Lower leg skin (tissue), 4 donors: ENCODE measurements around the gene EPS8L2. TPM values are rescaled to one million over a fixed set of nuclear protein-coding genes. Genes with fewer than 3 reads are reported as not detected.

Experiments used
- DNase-seq, 2 donors: peaks; one replicate each; pipeline ENCODE4 v3.0.0-alpha.2; 2019; ENCODE audit warnings: low spot score in 2 of 2
- H3K4me3 ChIP-seq: fragments of 200-600 bp; sonication (generic); 2 replicates; pipeline ENCODE4 v1.5.1; 2017; ENCODE audit warnings: mild to moderate bottlenecking, low read depth; ENCODE audit not compliant: poor library complexity, severe bottlenecking
- POLR2A ChIP-seq, 2 donors: fragments of 450-650 bp; IDR thresholded peaks; one replicate each; pipeline ENCODE4 v1.6.1; 2016 to 2017; ENCODE audit warnings: antibody characterized with exemption in 2 of 2, mild to moderate bottlenecking in 1 of 2, moderate library complexity in 1 of 2
- WGBS, 2 donors: methylation state at CpG; one replicate each; pipeline ENCODE4 v1.1.5; 2018; 5-methylcytosine and 5-hydroxymethylcytosine counted together
- intact Hi-C: fragments of 100-400 bp; cut with DNase I; formaldehyde crosslinking; loops from one replicate; pipeline ENCODE4 v1.15.0; 2023; ENCODE audit warnings: low total_unique reads
- total RNA-seq, 4 donors: library from RNA; depleted of rRNA; stranded (reverse); fragments of >200 nt; gene quantifications; one replicate each; pipeline ENCODE4 v1.1.0, GENCODE V29; 2016
- TF ChIP-seq, protein P1 (sequence below), 3 donors: fragments of 450-650 bp; IDR thresholded peaks; one replicate each; pipeline ENCODE4 v1.5.1; 2016; ENCODE audit warnings: antibody characterized with exemption in 3 of 3, mild to moderate bottlenecking in 3 of 3, moderate library complexity in 2 of 3

Gene EPS8L2
- total RNA-seq, 4 donors from 2014 or later: 143 to 242 (median 164) TPM

DNA sequence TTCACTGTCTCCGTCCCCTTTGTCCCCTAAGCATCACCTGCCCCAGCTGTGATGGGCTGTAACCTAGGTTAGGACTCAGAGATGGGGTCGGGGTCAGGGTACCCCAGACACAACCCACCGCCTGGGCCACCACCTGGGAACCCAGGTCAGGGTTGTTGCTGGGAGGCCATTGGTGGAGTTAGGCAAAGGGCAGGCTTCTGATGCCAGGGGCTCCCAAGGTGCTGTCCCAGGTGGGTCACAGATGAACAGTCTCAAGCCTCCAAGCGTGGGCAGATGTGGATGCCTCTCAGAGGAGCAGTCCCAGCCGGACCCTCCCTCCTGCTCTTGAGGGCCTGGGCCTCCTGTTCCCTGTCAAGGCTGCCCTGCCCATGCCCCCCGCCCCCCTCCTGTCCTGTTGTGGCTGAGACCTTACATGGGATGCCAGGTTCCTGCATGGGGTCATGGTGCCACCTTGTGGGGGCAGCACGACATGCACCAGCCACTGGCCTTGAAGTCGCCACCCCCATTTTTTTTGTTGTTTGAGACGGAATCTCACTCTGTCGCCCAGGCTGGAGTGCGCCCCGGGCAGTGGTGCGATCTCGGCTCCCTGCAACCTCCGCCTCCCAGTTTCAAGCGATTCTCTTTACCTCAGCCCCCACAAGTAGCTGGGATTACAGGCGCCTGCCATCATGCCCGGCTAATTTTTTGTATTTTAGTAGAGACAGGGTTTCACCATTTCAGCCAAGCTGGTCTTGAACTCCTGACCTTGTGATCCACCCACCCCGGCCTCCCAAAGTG, 59.2 kb downstream of the EPS8L2 start:
- WGBS, 2 donors: 77 to 78% methylated on average over 18 to 19 of the region's 19 CpGs
- DNase-seq: peak in 1 of 2 donors; percentile 88
- TF ChIP-seq, protein P1, sequence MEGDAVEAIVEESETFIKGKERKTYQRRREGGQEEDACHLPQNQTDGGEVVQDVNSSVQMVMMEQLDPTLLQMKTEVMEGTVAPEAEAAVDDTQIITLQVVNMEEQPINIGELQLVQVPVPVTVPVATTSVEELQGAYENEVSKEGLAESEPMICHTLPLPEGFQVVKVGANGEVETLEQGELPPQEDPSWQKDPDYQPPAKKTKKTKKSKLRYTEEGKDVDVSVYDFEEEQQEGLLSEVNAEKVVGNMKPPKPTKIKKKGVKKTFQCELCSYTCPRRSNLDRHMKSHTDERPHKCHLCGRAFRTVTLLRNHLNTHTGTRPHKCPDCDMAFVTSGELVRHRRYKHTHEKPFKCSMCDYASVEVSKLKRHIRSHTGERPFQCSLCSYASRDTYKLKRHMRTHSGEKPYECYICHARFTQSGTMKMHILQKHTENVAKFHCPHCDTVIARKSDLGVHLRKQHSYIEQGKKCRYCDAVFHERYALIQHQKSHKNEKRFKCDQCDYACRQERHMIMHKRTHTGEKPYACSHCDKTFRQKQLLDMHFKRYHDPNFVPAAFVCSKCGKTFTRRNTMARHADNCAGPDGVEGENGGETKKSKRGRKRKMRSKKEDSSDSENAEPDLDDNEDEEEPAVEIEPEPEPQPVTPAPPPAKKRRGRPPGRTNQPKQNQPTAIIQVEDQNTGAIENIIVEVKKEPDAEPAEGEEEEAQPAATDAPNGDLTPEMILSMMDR (IDR thresholded peaks at IDR 0.05): no peak
- TF ChIP-seq POLR2A (IDR thresholded peaks at IDR 0.05): no peak
- no peak overlapping the region for H3K4me3 ChIP-seq
- intact Hi-C loops: no loop called here

DNA sequence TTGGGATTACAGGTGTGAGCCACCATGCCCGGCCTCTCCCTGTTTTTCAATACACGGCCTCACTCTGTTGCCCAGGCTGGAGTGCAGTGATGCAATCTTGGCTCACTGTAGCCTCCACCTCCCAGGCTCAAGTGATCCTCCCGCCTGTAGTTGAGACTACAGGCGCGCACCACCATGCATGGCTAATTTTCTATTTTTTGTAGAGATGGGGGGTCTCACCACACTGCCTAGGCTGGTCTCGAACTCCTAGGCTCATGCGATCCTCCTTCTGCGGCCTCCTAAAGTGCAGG, 59.7 kb downstream of the EPS8L2 start:
- 84 to 96% methylated on average over 8 of the region's 8 CpGs for WGBS, 2 donors
- TF ChIP-seq POLR2A (IDR thresholded peaks at IDR 0.05): no peak
- TF ChIP-seq, protein P1 (IDR thresholded peaks at IDR 0.05): no peak
- no peak for DNase-seq
- H3K4me3 ChIP-seq: no peak overlapping the region
- intact Hi-C loops: no loop called here

DNA sequence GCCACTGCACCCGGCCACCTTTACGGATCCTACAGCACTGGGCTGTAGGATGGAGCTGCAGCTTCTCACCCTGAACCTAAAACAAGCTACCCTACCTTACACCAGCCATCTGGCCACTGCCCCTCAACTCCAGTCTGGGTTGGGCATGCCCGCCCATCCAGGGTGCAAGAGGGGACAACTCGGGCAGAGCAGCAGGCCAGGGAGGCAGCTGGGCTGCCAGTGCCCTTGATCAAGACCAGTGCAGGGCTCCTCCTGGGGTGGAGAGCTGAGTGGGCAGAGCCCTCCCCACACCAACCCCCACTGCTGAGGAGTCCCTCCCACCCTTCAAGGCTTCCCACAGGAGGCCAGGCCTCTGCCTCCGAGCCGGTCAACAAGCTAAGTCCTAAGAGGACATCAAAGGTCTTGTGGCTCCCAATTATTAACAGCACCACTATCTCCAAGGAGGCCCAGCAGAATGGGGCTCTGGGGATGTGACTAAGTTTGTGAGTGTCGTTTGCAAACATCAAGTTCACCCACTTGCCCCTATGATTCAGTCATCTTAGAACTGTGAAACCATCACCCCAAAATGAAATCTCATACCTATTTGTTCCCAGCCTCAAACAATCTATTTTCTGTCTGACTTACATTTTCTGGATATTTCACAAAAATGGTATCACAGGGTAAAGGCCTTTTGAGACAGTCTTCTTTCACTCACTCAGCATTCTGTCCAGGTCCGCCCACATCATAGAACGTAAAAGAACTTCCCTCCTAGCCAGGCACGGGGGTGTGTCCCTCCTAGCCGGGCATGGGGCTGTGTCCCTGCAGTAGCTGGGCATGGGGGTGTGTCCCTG, 60.3 kb downstream of the EPS8L2 start:
- WGBS, 2 donors: 69% methylated on average over 10 to 11 of the region's 11 CpGs

DNA sequence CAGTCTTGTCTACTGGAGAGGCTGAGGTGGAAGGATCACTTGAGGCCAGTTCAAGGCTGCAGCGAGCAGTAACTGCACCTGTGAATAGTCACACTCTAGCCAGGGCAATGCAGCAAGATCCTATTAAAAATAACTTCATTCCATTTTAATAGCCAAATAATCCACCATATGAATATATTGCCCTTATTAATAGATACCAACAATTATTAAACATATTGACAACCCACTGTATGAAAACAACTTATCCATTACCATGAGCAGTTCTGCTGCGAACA, 60.8 kb downstream of the EPS8L2 start:
- DNase-seq: no peak
- intact Hi-C loops: no loop called here
- WGBS, 2 donors: 91 to 92% methylated on average over 2 of the region's 2 CpGs
- TF ChIP-seq, protein P1 (IDR thresholded peaks at IDR 0.05): no peak
- no peak for TF ChIP-seq POLR2A (IDR thresholded peaks at IDR 0.05)
- H3K4me3 ChIP-seq: no peak overlapping the region

More for the DNA sequence above, 60.3 kb downstream of the EPS8L2 start:
- DNase-seq: no peak
- no peak overlapping the region for H3K4me3 ChIP-seq
- intact Hi-C loops: no loop called here
- TF ChIP-seq, protein P1 (IDR thresholded peaks at IDR 0.05): no peak
- no peak for TF ChIP-seq POLR2A (IDR thresholded peaks at IDR 0.05)

DNA sequence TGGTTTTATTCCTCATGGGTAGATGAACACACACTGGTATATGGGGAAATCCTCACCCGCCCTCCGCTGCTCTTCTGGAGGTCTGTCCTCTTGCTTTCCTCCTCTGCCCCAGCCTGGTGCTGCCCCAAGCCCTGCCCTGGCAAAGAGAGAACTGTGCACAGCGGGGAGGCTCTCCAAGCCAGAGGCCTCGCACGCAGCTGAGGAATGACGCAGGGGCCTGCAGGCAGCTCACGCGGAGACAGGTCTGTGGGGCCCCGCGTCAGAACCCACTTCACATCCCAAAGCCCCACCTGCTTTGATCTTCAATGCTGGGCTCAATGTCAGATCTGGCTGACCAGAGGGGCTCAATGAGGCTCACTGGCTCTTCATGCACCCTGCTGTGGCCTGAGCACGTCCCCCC, 61.2 kb downstream of the EPS8L2 start:
- no peak for DNase-seq
- no peak overlapping the region for H3K4me3 ChIP-seq
- WGBS, 2 donors: 88 to 93% methylated on average over 11 of the region's 11 CpGs
- intact Hi-C loops: no loop called here
- no peak for TF ChIP-seq POLR2A (IDR thresholded peaks at IDR 0.05)
- TF ChIP-seq, protein P1 (IDR thresholded peaks at IDR 0.05): no peak
